Activated CD8-positive, alpha-beta T cell treated with anti-CD3 and anti-CD28 coated beads for 36 hours (primary cell): ENCODE results near the gene ECSIT. TPM values are rescaled to one million over a fixed set of nuclear protein-coding genes. Genes with fewer than 3 reads are reported as not detected.
"Not testable (repeated sequence)": the region's sequence is repeated elsewhere in the genome, so short reads cannot be mapped to it uniquely, and the experiment has no call there.

Experiments used
- ATAC-seq: fragments of 200-7000 bp; cut with Tn5 transposase; one replicate; pipeline ENCODE4 v1.10.0; 2021; ENCODE audit warnings: mild to moderate bottlenecking, moderate library complexity
- CTCF ChIA-PET: fragments of 350-600 bp; sonication (Branson Sonifier 250); formaldehyde crosslinking; loops from one replicate; lab custom pipeline; 2021; ENCODE audit warnings: antibody characterized with exemption; lab: Charles Lee
- POLR2A ChIA-PET: fragments of 350-600 bp; sonication (Branson Sonifier 250); formaldehyde crosslinking; loops from one replicate; lab custom pipeline; 2021; ENCODE audit warnings: antibody characterized with exemption; lab: Charles Lee
- DNase-seq: peaks from one replicate; pipeline ENCODE4 v3.0.0-alpha.2; 2020
- H3K27ac Mint-ChIP-seq: one replicate; pipeline ENCODE4 v1.8.0; 2021; ENCODE audit warnings: mild to moderate bottlenecking, mixed read lengths
- H3K27me3 Mint-ChIP-seq: one replicate; pipeline ENCODE4 v1.8.0; 2021; ENCODE audit warnings: mixed read lengths
- H3K36me3 Mint-ChIP-seq: one replicate; pipeline ENCODE4 v1.8.0; 2021; ENCODE audit warnings: low read depth, mixed read lengths
- H3K4me1 Mint-ChIP-seq: one replicate; pipeline ENCODE4 v1.8.0; 2021; ENCODE audit warnings: low read depth, mixed read lengths
- H3K4me3 Mint-ChIP-seq: one replicate; pipeline ENCODE4 v1.8.0; 2021; ENCODE audit warnings: mild to moderate bottlenecking, moderate library complexity, mixed read lengths
- H3K9me3 Mint-ChIP-seq: one replicate; pipeline ENCODE4 v1.8.0; 2021; ENCODE audit warnings: mixed read lengths
- intact Hi-C: fragments of 100-400 bp; cut with micrococcal nuclease; formaldehyde crosslinking; loops from one replicate; pipeline ENCODE4 v1.10.0; 2022
- total RNA-seq, 2 experiments: library from RNA; stranded (reverse); gene quantifications; one replicate each; pipeline ENCODE4 v1.2.3, GENCODE V29; 2021
- TF ChIP-seq, protein P1 (sequence below): fragments of 200-600 bp; IDR thresholded peaks from one replicate; pipeline ENCODE4 v1.8.0; 2022; ENCODE audit warnings: antibody characterized with exemption, mild to moderate bottlenecking

The ECSIT gene, protein sequence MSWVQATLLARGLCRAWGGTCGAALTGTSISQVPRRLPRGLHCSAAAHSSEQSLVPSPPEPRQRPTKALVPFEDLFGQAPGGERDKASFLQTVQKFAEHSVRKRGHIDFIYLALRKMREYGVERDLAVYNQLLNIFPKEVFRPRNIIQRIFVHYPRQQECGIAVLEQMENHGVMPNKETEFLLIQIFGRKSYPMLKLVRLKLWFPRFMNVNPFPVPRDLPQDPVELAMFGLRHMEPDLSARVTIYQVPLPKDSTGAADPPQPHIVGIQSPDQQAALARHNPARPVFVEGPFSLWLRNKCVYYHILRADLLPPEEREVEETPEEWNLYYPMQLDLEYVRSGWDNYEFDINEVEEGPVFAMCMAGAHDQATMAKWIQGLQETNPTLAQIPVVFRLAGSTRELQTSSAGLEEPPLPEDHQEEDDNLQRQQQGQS
- 10 to 100 TPM; 51.2 to 53.9 TPM for total RNA-seq

DNA sequence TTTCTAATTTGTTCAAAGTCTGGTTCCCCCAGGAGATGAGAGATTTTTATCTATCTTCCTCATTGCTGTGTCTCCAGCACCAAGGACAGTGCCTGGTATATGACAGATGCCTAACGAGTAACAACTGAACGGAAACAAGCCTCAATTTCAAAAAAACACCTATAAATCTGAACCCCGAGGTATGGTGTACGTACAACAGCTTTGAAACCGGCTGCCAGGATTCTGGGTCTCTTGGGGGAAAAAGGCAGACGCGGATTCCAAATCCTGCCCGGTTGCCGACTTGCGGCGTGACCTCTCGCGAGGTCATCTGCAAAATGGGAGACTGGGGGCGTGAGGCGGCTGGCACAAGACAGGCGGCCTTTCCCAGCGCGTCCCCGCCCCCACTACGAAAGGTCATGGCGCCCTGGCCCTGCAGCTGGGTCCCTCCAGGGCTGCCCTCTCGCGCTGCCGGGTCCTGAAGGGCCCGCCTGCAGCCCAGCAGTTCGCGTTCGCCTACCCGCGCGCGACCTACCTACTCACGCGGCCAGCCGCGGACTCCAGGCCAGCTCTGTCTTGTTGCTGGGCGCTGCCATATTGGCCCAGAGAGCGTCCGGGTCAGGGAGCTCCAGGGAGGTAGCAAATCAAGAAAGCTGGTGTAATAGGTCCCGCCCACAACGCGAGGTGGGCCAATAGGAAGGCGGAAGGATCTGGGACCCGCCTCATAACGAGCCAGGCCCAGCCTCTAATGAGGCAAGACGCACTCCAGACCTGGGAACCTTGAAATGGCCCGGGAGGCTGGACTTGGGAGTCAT lies at the start of gene ECSIT:
ECSIT (minus strand) TSS at position 584 of the 791 bp plus-strand sequence. CDS start 9,964 bp downstream, outside the sequence.
- Mint-ChIP-seq H3K4me3 (peak within 1 kb of the TSS; percentile 97), H3K27me3 (no peaks in the 10 kb centered on the region), H3K9me3 (no peaks in the 10 kb centered on the region), H3K4me1 (peaks cover 26% of the 10 kb centered on the region), H3K36me3 (peaks cover 7% of the 10 kb centered on the region), H3K27ac (peak within 1 kb of the TSS; percentile 94)
- ChIA-PET CTCF (interaction anchor here (0.9 to 2.0 kb wide), 5 partner anchors 10 to 57 kb away, joined by 3 to 9 read pairs (median 3); partner anchors contain the start of gene CNN1), POLR2A (interaction anchor here (1.0 to 1.6 kb wide), 9 partner anchors 11 to 69 kb away, joined by 3 to 4 read pairs (median 3); partner anchors contain the start of genes ZNF627 and ZNF653)
- DNase-seq (peak; percentile 98), ATAC-seq (peak; percentile 98)
- TF ChIP-seq, protein P1, sequence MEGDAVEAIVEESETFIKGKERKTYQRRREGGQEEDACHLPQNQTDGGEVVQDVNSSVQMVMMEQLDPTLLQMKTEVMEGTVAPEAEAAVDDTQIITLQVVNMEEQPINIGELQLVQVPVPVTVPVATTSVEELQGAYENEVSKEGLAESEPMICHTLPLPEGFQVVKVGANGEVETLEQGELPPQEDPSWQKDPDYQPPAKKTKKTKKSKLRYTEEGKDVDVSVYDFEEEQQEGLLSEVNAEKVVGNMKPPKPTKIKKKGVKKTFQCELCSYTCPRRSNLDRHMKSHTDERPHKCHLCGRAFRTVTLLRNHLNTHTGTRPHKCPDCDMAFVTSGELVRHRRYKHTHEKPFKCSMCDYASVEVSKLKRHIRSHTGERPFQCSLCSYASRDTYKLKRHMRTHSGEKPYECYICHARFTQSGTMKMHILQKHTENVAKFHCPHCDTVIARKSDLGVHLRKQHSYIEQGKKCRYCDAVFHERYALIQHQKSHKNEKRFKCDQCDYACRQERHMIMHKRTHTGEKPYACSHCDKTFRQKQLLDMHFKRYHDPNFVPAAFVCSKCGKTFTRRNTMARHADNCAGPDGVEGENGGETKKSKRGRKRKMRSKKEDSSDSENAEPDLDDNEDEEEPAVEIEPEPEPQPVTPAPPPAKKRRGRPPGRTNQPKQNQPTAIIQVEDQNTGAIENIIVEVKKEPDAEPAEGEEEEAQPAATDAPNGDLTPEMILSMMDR = no peak
- intact Hi-C loops = loop anchor here (5.0 kb wide), 1 partner anchor 69 kb away; the partner anchor contains the start of gene ZNF627

DNA sequence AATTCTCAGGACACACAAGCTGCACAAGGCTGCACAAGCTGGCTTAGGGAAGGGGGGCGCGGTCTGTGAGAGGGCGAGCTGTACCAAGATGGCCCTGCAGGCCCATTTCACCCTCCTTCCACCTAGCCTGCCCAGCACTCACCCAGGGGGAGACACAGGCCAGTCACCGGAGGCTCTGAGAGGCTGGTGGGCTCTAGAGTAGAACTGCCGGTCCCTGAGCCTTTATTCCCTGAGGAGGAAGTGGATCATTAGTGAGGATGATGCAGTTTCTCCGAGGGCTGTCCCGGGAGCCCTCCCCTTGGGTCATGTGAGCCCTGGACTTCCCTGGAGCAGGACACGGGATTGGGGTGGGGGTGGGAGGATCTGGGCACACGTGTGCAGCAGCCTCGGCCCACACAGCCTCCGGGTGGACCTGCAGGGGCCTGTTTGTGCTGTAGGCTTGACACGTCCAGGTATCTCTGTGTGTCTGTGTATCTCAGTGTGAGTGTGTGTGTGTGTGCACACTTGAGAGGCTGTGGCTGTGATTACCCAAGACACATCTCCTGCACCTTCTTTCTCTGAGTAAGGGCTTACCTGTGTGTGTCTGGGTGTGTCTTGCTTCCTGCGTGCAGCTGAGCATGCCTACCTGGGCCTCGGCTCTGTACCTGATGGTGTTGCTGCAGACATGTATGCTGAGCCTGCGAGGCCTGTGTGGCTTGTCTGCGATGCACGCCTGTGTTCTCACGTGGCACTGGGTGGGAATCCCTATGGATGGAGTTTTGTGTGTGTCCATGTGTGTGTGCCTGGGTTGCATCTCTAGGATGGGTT lies 48.7 kb upstream of the ECSIT start, which contains the start of gene ACP5:
ACP5 (minus strand) TSS at position 195 of the 807 bp plus-strand sequence. CDS start 328 bp downstream, outside the sequence.
- H3K4me1 Mint-ChIP-seq = peaks cover 39% of the 10 kb centered on the region
- intact Hi-C loops = no loop called here
- TF ChIP-seq, protein P1 = no peak
- ChIA-PET CTCF (interaction anchor here (1.0 to 1.7 kb wide), 5 partner anchors 8 to 46 kb away, joined by 3 to 6 read pairs (median 3); no protein-coding TSS in a partner anchor), POLR2A (interaction anchor here (1.0 to 1.2 kb wide), 2 partner anchors 16 to 18 kb away, joined by 3 read pairs; partner anchors contain the start of gene ELOF1)
- no peaks in the 10 kb centered on the region for H3K36me3 Mint-ChIP-seq
- peak within 1 kb of the TSS; percentile 59 for H3K4me3 Mint-ChIP-seq
- DNase-seq (no peak), ATAC-seq (no peak)
- no peaks in the 10 kb centered on the region for H3K9me3 Mint-ChIP-seq
- no peak within 1 kb of the TSS for H3K27ac Mint-ChIP-seq
- no peaks in the 10 kb centered on the region for H3K27me3 Mint-ChIP-seq

DNA sequence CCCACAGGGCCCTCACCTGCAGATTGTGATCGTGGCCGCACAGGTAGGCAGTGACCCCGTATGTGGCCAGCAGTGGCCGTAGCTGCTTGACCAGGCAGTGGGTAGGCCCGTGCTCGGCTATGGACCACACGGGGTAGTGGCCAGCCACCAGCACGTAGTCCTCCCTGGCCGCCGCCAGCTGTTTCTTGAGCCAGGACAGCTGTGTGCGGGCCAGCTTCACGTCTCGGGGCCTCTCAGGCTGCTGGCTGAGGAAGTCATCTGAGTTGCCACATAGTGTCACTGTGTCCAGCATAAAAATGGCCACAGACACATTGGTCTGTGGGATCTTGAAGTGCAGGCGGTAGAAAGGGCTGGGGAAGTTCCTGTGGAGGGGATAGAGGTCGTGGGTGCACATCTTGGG lies 47.3 kb upstream of the ECSIT start:
- POLR2A ChIA-PET = no interaction called here

DNA sequence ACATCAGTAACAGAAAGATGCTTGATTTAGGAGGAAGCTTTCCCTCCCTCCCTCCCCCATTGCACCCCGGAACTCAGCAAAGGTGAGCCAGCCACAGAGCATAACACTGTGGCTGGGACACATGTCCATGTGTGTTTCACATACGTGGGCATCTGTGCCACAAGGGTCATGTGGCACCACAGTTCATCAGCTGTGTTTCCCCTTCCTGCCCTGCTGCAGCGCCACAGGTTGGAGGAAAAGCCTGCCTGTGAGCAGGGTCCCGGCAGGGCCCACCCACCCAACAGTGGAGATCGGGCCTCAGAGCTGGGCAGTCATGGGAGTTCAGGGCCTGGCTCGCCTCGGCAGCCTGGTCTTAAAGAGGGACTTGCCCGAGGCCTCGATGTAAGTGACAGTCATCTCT lies 45.8 kb upstream of the ECSIT start:
- Mint-ChIP-seq H3K27me3 (no peaks in the 10 kb centered on the region), H3K4me1 (peaks cover 20% of the 10 kb centered on the region), H3K9me3 (no peaks in the 10 kb centered on the region), H3K27ac (peak overlapping the region; percentile 49), H3K4me3 (no peak overlapping the region), H3K36me3 (no peaks in the 10 kb centered on the region)
- DNase-seq (peak; percentile 74), ATAC-seq (peak; percentile 68)
- intact Hi-C loops = no loop called here
- POLR2A ChIA-PET = interaction anchor here (1.4 kb wide), 1 partner anchor 16 kb away, joined by 7 read pairs; the partner anchor contains the start of gene ELOF1
- CTCF ChIA-PET = interaction anchor here (0.8 to 1.6 kb wide), 3 partner anchors 14 to 17 kb away, joined by 3 to 4 read pairs (median 4); no protein-coding TSS in a partner anchor
- TF ChIP-seq, protein P1 = no peak

More for the DNA sequence above, 47.3 kb upstream of the ECSIT start:
- Mint-ChIP-seq H3K27me3 (no peaks in the 10 kb centered on the region), H3K36me3 (no peaks in the 10 kb centered on the region), H3K4me3 (no peak overlapping the region), H3K27ac (no peak overlapping the region), H3K4me1 (peaks cover 31% of the 10 kb centered on the region), H3K9me3 (no peaks in the 10 kb centered on the region)
- no peak for ATAC-seq
- CTCF ChIA-PET = interaction anchor here (1.2 to 1.4 kb wide), 2 partner anchors 12 to 16 kb away, joined by 6 to 7 read pairs; no protein-coding TSS in a partner anchor
- intact Hi-C loops = no loop called here
- TF ChIP-seq, protein P1 = no peak
- DNase-seq = no peak

DNA sequence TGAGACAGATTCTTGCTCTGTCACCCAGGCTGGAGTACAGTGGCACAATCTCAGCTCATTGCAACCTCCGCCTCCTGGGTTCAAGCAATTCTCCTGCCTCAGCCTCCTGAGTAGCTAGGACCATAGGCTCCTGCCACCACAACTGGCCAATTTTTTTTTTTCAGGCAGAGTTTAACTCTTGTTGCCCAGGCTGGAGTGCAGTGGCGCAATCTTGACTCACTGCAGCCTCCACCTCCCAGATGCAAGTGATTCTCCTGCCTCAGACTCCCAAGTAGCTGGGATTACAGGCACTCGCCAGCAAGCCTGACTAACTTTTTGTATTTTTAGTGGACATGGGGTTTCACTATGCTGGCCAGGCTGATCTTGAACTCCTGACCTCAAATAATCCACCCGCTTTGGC lies 44.8 kb upstream of the ECSIT start:
- H3K4me3 Mint-ChIP-seq, ATAC-seq, H3K9me3 Mint-ChIP-seq, DNase-seq, H3K36me3 Mint-ChIP-seq, H3K27me3 Mint-ChIP-seq, H3K27ac Mint-ChIP-seq, intact Hi-C loops: not testable (repeated sequence)
- POLR2A ChIA-PET = interaction anchor here (1.0 to 1.4 kb wide), 2 partner anchors 15 to 37 kb away, joined by 4 to 7 read pairs; partner anchors contain the start of gene ELOF1
- CTCF ChIA-PET = interaction anchor here (1.2 to 3.8 kb wide), 2 partner anchors 14 to 15 kb away, joined by 4 to 17 read pairs; partner anchors contain the start of gene ELOF1
- peaks cover 16% of the 10 kb centered on the region for H3K4me1 Mint-ChIP-seq

DNA sequence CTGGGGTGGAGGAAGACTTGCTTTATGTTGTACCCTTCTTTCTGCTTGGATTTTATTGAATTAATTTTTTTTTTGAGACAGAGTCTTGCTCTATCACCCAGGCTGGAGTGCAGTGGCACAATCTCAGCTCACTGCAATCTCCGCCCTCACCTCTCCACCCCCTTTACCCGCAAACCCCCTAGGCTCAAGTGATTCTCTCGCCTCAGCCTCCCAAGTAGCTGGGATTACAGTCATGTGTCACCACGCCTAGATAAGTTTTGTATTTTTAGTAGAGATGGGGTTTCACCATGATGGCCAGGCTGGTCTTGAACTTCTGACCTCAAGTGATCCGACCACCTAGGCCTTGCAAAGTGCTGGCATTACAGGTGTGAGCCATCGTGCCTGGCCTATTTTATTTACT lies 44.4 kb upstream of the ECSIT start:
- peaks cover 15% of the 10 kb centered on the region for H3K4me1 Mint-ChIP-seq
- H3K36me3 Mint-ChIP-seq, H3K27me3 Mint-ChIP-seq, DNase-seq, ATAC-seq, H3K4me3 Mint-ChIP-seq, intact Hi-C loops, H3K27ac Mint-ChIP-seq, H3K9me3 Mint-ChIP-seq: not testable (repeated sequence)
- POLR2A ChIA-PET = interaction anchor here (1.0 to 1.4 kb wide), 2 partner anchors 15 to 37 kb away, joined by 4 to 7 read pairs; partner anchors contain the start of gene ELOF1
- CTCF ChIA-PET = interaction anchor here (1.2 to 3.8 kb wide), 2 partner anchors 14 to 15 kb away, joined by 4 to 17 read pairs; partner anchors contain the start of gene ELOF1
